ENCODE measurements around the gene CBX8. TPM values are rescaled to one million over a fixed set of nuclear protein-coding genes. Genes with fewer than 3 reads are reported as not detected.

The CBX8 gene
- total and polyA plus RNA-seq, 4 donors, result 4.8 to 9.3 (median 5.5) TPM

DNA sequence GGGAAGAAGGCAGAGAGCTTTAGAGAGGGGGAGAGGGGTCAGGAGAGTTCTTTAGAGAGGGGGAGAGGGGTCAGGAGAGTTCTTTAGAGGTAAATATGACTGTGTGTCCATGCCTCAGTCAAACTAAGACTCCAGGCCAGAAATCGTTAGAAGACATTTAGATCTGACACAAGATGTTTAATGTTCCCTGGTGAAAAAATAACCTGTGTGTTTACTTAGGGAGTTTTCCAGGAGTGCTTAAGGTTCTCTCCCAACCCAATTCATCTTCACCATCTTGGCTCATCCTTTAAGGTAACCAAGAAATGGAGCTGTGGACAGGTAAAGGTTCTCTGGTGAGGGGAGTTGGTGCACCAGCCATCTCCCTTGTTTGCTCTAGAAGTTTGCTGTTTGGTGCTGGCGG is 32.6 kb upstream of the CBX8 start:
- WGBS, 2 donors, result 57 to 65% methylated on average over 2 of the region's 2 CpGs
- ATAC-seq (ENCODE audit: insufficient read depth, low FRiP score) (no peak), DNase-seq (no peak)
- no peak overlapping the region for H3K4me3 ChIP-seq
- H3K4me1 ChIP-seq (ENCODE audit: control insufficient read depth in 5 of 5, insufficient read depth in 5 of 5, low read length in 5 of 5), result peaks cover 8 to 60% (median 35%) of the 10 kb centered on the region in 5 donors
- H3K36me3 ChIP-seq (ENCODE audit: control insufficient read depth in 4 of 4, insufficient read depth in 4 of 4, low read length in 4 of 4), result peaks cover 0 to 10% (median 4%) of the 10 kb centered on the region in 4 donors
- no peak overlapping the region for H3K27ac ChIP-seq (ENCODE audit: low read depth in 1 of 2, low read length in 1 of 2)
- TF ChIP-seq CTCF (IDR thresholded peaks at IDR 0.05; ENCODE audit: control extremely low read depth, extremely low read depth), result no peak
- H3K27me3 ChIP-seq (ENCODE audit: control insufficient read depth in 3 of 3, insufficient read depth in 3 of 3, low read length in 2 of 3), result no peaks in the 10 kb centered on the region
- no peaks in the 10 kb centered on the region for H3K9me3 ChIP-seq (ENCODE audit: control insufficient read depth in 4 of 4, insufficient read depth in 3 of 4, low read length in 3 of 4)
- H3K9ac ChIP-seq (ENCODE audit: insufficient read depth in 1 of 2, low read length in 2 of 2), result no peak overlapping the region

DNA sequence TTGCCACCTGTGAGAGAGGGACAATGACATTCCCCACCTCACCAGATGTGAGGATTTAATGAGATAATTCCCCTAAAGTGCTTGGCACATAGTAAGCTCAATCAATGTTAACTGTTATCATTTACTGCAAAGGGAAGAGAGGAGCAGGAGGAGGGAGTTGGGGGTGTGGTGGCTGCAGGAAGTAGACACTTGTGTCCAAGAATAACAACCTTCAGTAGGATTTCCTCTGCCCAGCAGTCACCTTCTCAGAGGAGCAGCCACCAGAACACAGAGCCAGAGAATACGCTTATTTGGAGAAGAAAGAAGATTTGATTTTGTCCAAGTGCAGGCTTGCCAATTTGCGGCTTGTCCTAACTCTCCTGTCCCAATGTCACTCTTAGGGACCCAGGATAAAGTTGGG is 32.1 kb upstream of the CBX8 start:
- peaks cover 8 to 60% (median 34%) of the 10 kb centered on the region in 5 donors for H3K4me1 ChIP-seq (ENCODE audit: control insufficient read depth in 5 of 5, insufficient read depth in 5 of 5, low read length in 5 of 5)
- ATAC-seq (ENCODE audit: insufficient read depth, low FRiP score), result no peak

GRCh38 chr17:79826841-79827578 is 30.1 kb upstream of the CBX8 start:
- no peak for DNase-seq
- no peaks in the 10 kb centered on the region for H3K27me3 ChIP-seq (ENCODE audit: control insufficient read depth in 3 of 3, insufficient read depth in 3 of 3, low read length in 2 of 3)
- H3K9ac ChIP-seq (ENCODE audit: insufficient read depth in 1 of 2, low read length in 2 of 2), result no peak overlapping the region
- peaks cover 1 to 50% (median 23%) of the 10 kb centered on the region in 5 donors for H3K4me1 ChIP-seq (ENCODE audit: control insufficient read depth in 5 of 5, insufficient read depth in 5 of 5, low read length in 5 of 5)
- no peak overlapping the region for H3K27ac ChIP-seq (ENCODE audit: low read depth in 1 of 2, low read length in 1 of 2)
- TF ChIP-seq CTCF (IDR thresholded peaks at IDR 0.05; ENCODE audit: control extremely low read depth, extremely low read depth), result no peak
- no peak for ATAC-seq (ENCODE audit: insufficient read depth, low FRiP score)
- H3K36me3 ChIP-seq (ENCODE audit: control insufficient read depth in 4 of 4, insufficient read depth in 4 of 4, low read length in 4 of 4), result no peaks in the 10 kb centered on the region
- WGBS, 2 donors, result 81 to 82% methylated on average over 26 of the region's 26 CpGs
- H3K9me3 ChIP-seq (ENCODE audit: control insufficient read depth in 4 of 4, insufficient read depth in 3 of 4, low read length in 3 of 4), result no peaks in the 10 kb centered on the region
- no peak overlapping the region for H3K4me3 ChIP-seq

More for the DNA sequence above, 32.1 kb upstream of the CBX8 start:
- peaks cover 0 to 6% (median 3%) of the 10 kb centered on the region in 4 donors for H3K36me3 ChIP-seq (ENCODE audit: control insufficient read depth in 4 of 4, insufficient read depth in 4 of 4, low read length in 4 of 4)
- no peak overlapping the region for H3K4me3 ChIP-seq
- no peak overlapping the region for H3K27ac ChIP-seq (ENCODE audit: low read depth in 1 of 2, low read length in 1 of 2)
- no peaks in the 10 kb centered on the region for H3K9me3 ChIP-seq (ENCODE audit: control insufficient read depth in 4 of 4, insufficient read depth in 3 of 4, low read length in 3 of 4)
- H3K27me3 ChIP-seq (ENCODE audit: control insufficient read depth in 3 of 3, insufficient read depth in 3 of 3, low read length in 2 of 3), result no peaks in the 10 kb centered on the region
- DNase-seq, result no peak
- H3K9ac ChIP-seq (ENCODE audit: insufficient read depth in 1 of 2, low read length in 2 of 2), result no peak overlapping the region
- no peak for TF ChIP-seq CTCF (IDR thresholded peaks at IDR 0.05; ENCODE audit: control extremely low read depth, extremely low read depth)
- WGBS, 2 donors, result 61 to 67% methylated on average over 2 of the region's 2 CpGs
